Smooth muscle cell of the brain vasculature (primary cell): ENCODE results near the gene UBASH3A.

Source experiments
- DNase-seq: peaks from one replicate; pipeline ENCODE4 v3.0.0-alpha.2; 2012; ENCODE audit warnings: low read depth, low spot score

UBASH3A gene

GRCh38 chr21:42489006-42489563, 85.4 kb downstream of the UBASH3A start:
- no peak for DNase-seq

- no peak for DNase-seq
These were observed 86.3 kb downstream of the UBASH3A start for GRCh38 chr21:42489991-42490390.

- DNase-seq, result no peak
These were observed 87.0 kb downstream of the UBASH3A start for GRCh38 chr21:42490720-42491119.

- DNase-seq, result no peak
These were observed 87.6 kb downstream of the UBASH3A start for GRCh38 chr21:42491328-42491727.

GRCh38 chr21:42492201-42492600, 88.5 kb downstream of the UBASH3A start:
- DNase-seq, result no peak

GRCh38 chr21:42493109-42494060, 89.7 kb downstream of the UBASH3A start:
- DNase-seq, result no peak

GRCh38 chr21:42495027-42495426, 91.3 kb downstream of the UBASH3A start:
- no peak for DNase-seq

- no peak for DNase-seq
These were observed 92.0 kb downstream of the UBASH3A start for GRCh38 chr21:42495765-42496119.

- DNase-seq, result peak; percentile 91
These were observed 92.6 kb downstream of the UBASH3A start, which contains the start of gene RSPH1 for GRCh38 chr21:42496120-42496838. TSS of gene RSPH1 (minus strand) at chr21:42496224. CDS start at chr21:42496186, 38 bp downstream.

GRCh38 chr21:42496839-42497202, 93.1 kb downstream of the UBASH3A start:
- DNase-seq, result no peak
